Heart left ventricle (tissue), 16 donors: Measurements from ENCODE around the gene BMPR2. TPM values are rescaled to one million over a fixed set of nuclear protein-coding genes. Genes with fewer than 3 reads are reported as not detected.
A peak's percentile ranks its signal among the peaks of the same experiment; 100 is the strongest.
"Not testable (repeated sequence)": the region's sequence is repeated elsewhere in the genome, so short reads cannot be mapped to it uniquely, and the experiment has no call there.

Source experiments
- ATAC-seq, 4 donors: fragments of 200-7000 bp; cut with Tn5 transposase; one replicate each; pipeline ENCODE4 v1.9.1; 2020 to 2022; ENCODE audit warnings: moderate library complexity in 4 of 4, mild to moderate bottlenecking in 3 of 4, moderate number of reproducible peaks in 1 of 4
- DNase-seq, 5 donors: peaks; one replicate each; pipeline ENCODE4 v3.0.0-alpha.2; 2020
- H3K27ac ChIP-seq, 12 donors: fragments of 200-600 bp; sonication (generic) in 4 of 12; one replicate each; pipeline versions ENCODE4 v1.5.0 to v1.8.0; 2016 to 2022; ENCODE audit warnings: mild to moderate bottlenecking in 2 of 12
- H3K27me3 ChIP-seq, 9 donors: fragments of 200-600 bp; sonication (generic) in 2 of 9; one replicate each; pipeline versions ENCODE4 v1.5.1 to v1.8.0; 2016 to 2022; ENCODE audit warnings: mild to moderate bottlenecking in 3 of 9
- H3K36me3 ChIP-seq, 9 donors: fragments of 200-600 bp; sonication (generic) in 2 of 9; one replicate each; pipeline versions ENCODE4 v1.5.0 to v1.8.0; 2018 to 2022; ENCODE audit warnings: mild to moderate bottlenecking in 2 of 9
- H3K4me1 ChIP-seq, 12 donors: fragments of 200-600 bp; sonication (generic) in 4 of 12; one replicate each; pipeline versions ENCODE4 v1.5.0 to v1.8.0; 2016 to 2022; ENCODE audit warnings: mild to moderate bottlenecking in 3 of 12
- H3K4me3 ChIP-seq, 12 donors: fragments of 200-600 bp; sonication (generic) in 4 of 12; one replicate each; pipeline versions ENCODE4 v1.5.0 to v1.8.0; 2017 to 2022; ENCODE audit warnings: mild to moderate bottlenecking in 9 of 12, moderate library complexity in 4 of 12
- H3K9me3 ChIP-seq, 12 donors: fragments of 200-600 bp; sonication (generic) in 4 of 12; one replicate each; pipeline versions ENCODE4 v1.5.0 to v1.8.0; 2016 to 2022; ENCODE audit warnings: mild to moderate bottlenecking in 1 of 12
- POLR2A ChIP-seq, 2 donors: fragments of 450-650 bp; IDR thresholded peaks; one replicate each; pipeline ENCODE4 v1.6.1; 2017; ENCODE audit warnings: antibody characterized with exemption in 2 of 2, mild to moderate bottlenecking in 2 of 2, moderate library complexity in 2 of 2
- WGBS, 4 donors: extraction: QIAGEN DNeasy Blood & Tissue Kit in 2 of 4; methylation state at CpG; one replicate each; pipeline versions ENCODE4 v1.1.5 to v1.1.7; 2013 to 2018; 5-methylcytosine and 5-hydroxymethylcytosine counted together
- intact Hi-C, 10 donors: fragments of 100-400 bp; cut with DNase I; formaldehyde crosslinking; loops; one replicate each; pipeline versions ENCODE4 v1.11.1 to v1.14.2; 2022
- polyA plus RNA-seq, 2 donors: library from polyadenylated mRNA; stranded (reverse); fragments of 200-250 nt; gene quantifications; one replicate each; pipeline ENCODE4 v1.2.3, GENCODE V29; 2013
- total RNA-seq, 9 donors: library from RNA; depleted of rRNA in 2 of 9; stranded (reverse); fragments of >200 nt in 2 of 9; fragmentation: NEBNext Ultra II Directional in 3 of 9; extraction: Animal tissue kit (Norgen Biotek cat#: 25700) in 3 of 9; gene quantifications; one replicate each; pipeline versions ENCODE4 v1.1.0 to v1.2.4, GENCODE V29; 2016 to 2023
- TF ChIP-seq, protein P1 (sequence below), 12 donors: fragments of 200-600 bp; sonication (generic) in 4 of 12; IDR thresholded peaks; one replicate each; pipeline versions ENCODE4 v1.5.0 to v1.8.0; 2018 to 2022; ENCODE audit warnings: antibody characterized with exemption in 12 of 12, mild to moderate bottlenecking in 5 of 12
- donor health status: ischemic (EF 13 %, LVEDD 7.1; RV severe dilation, severe dysfunction).
- donor health status: healthy with polysubstance abuse.
- donor health status: DM: no; HTN: yes; CAD: no.
- donor health status: DM: no; HTN: no; CAD: no.
- donor health status: ischemic (EF 25% LVEDD 6.9; RV normal size, moderate dysfunction).
- donor health status: ischemic (EF 25% LVEDD 5.7; RV mildly dilated, moderate dysfunction).
- donor health status: healthy.
- donor health status: DM: yes; HTN: yes; CAD: no.
- donor health status: ischemic (EF 35%, LVEDD 5.7; RV mildly dilated, moderate dysfunction).
- donor health status: nonischemic (EF 11% LVEDD 7.7; RV severe dilation, severe dysfunction).
- donor health status: DM: yes; HTN: yes; CAD: no.
- donor health status: PGD.
- donor health status: ischemic (EF 29% LVEDD 5.4; RV normal size, mild dysfunction).
- donor health status: nonischemic (EF 23%, LVEDD 6.1; RV moderate dilation, normal function).

The BMPR2 gene
- total and polyA plus RNA-seq, 11 donors, result 9.0 to 81.9 (median 59.9) TPM

DNA sequence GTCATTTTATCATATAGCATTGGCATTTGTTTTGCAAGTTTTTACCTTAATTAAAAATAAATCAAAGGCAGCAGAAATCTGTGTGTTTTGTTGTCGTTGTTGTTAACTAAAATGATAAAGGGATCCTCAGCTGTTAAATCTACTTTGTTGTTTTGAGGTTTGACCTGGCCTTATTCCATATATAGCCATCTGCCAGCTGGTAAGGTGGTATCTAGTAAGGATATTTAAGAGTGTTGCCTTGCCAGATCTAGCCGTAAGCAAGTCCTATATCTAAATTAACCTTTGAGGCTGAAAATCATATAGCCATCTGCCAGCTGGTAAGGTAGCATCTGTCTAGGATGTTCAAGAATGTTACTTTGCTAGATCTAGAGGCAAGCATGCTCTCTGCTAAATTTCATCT is 56.6 kb downstream of the BMPR2 start:
- Histone ChIP-seq H3K9me3 (peaks cover 0 to 2% (median 0%) of the 10 kb centered on the region in 12 donors), H3K4me1 (peaks cover 0 to 56% (median 30%) of the 10 kb centered on the region in 12 donors), H3K36me3 (no peaks in the 10 kb centered on the region), H3K27ac (no peak overlapping the region), H3K27me3 (no peaks in the 10 kb centered on the region), H3K4me3 (no peak overlapping the region)
- DNase-seq (no peak), ATAC-seq (no peak)
- WGBS, 4 donors, result 57 to 70% (median 69%) methylated on average over 2 of the region's 2 CpGs
- TF ChIP-seq, protein P1, sequence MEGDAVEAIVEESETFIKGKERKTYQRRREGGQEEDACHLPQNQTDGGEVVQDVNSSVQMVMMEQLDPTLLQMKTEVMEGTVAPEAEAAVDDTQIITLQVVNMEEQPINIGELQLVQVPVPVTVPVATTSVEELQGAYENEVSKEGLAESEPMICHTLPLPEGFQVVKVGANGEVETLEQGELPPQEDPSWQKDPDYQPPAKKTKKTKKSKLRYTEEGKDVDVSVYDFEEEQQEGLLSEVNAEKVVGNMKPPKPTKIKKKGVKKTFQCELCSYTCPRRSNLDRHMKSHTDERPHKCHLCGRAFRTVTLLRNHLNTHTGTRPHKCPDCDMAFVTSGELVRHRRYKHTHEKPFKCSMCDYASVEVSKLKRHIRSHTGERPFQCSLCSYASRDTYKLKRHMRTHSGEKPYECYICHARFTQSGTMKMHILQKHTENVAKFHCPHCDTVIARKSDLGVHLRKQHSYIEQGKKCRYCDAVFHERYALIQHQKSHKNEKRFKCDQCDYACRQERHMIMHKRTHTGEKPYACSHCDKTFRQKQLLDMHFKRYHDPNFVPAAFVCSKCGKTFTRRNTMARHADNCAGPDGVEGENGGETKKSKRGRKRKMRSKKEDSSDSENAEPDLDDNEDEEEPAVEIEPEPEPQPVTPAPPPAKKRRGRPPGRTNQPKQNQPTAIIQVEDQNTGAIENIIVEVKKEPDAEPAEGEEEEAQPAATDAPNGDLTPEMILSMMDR (IDR thresholded peaks at IDR 0.05), result no peak
- no peak for TF ChIP-seq POLR2A (IDR thresholded peaks at IDR 0.05)
- intact Hi-C loops, result loop anchor here in 1 of 10 donors (10.0 kb wide), 1 partner anchor 48 kb away; no protein-coding TSS in a partner anchor

DNA sequence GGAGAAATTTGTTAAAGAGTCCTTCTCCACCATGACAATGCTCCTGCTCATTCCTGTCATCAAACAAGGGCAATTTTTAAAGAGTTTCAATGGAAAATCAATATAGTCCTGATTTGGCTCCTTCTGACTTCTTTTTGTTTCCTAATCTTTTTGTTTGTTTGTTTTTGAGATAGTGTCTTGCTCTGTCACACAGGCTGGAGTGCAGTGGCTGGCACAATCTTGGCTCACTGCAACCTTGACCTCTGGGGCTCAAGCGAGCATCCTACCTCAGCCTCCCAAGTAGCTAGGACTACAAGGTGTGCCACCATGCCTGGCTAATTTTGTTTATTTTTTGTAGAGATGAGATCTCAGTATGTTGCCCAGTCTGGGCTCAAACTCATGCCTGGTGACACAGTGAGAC is 58.3 kb downstream of the BMPR2 start:
- DNase-seq (no peak), ATAC-seq (no peak)
- H3K9me3 ChIP-seq, result peaks cover 0 to under 1% (median 0%) of the 10 kb centered on the region in 12 donors
- peaks cover 0 to 51% (median 24%) of the 10 kb centered on the region in 12 donors for H3K4me1 ChIP-seq
- 96 to 100% (median 100%) methylated on average over 1 of the region's 1 CpG for WGBS, 4 donors
- H3K36me3 ChIP-seq, result no peaks in the 10 kb centered on the region
- H3K4me3 ChIP-seq, result no peak overlapping the region
- H3K27ac ChIP-seq, result no peak overlapping the region
- no peak for TF ChIP-seq POLR2A (IDR thresholded peaks at IDR 0.05)
- TF ChIP-seq, protein P1 (IDR thresholded peaks at IDR 0.05), result no peak
- no peaks in the 10 kb centered on the region for H3K27me3 ChIP-seq
- intact Hi-C loops, result loop anchor here in 1 of 10 donors (10.0 kb wide), 1 partner anchor 50 kb away; no protein-coding TSS in a partner anchor

DNA sequence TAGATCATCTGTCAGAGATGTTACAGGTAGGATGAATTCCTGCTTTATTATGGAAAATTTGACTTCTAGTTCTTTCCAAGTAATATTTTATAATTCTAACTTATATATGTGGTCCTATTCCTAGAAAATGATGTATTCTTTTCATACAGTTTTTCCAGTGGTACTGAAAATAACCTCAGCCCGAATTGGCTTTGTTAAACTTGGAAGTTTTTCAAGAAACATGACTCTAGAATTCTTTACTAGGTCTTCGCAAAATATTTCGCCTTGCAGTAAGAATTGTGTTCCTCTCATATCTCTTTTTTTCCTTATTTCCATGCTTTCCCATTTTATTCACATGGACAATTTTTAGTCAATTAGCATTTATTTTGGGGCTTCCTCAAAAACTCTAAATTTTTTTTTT is 60.5 kb downstream of the BMPR2 start:
- peak overlapping the region in 1 of 12 donors; percentile 10 for H3K27ac ChIP-seq
- intact Hi-C loops, result loop anchor here in 1 of 10 donors (10.0 kb wide), 1 partner anchor 52 kb away; no protein-coding TSS in a partner anchor
- DNase-seq (no peak), ATAC-seq (no peak)
- H3K4me1 ChIP-seq, result peaks cover 0 to 50% (median 19%) of the 10 kb centered on the region in 12 donors
- H3K27me3 ChIP-seq, result no peaks in the 10 kb centered on the region
- H3K4me3 ChIP-seq, result no peak overlapping the region
- H3K36me3 ChIP-seq, result no peaks in the 10 kb centered on the region
- H3K9me3 ChIP-seq, result no peaks in the 10 kb centered on the region
- TF ChIP-seq, protein P1 (IDR thresholded peaks at IDR 0.05), result no peak
- no peak for TF ChIP-seq POLR2A (IDR thresholded peaks at IDR 0.05)
- 19 to 37% (median 25%) methylated on average over 3 of the region's 3 CpGs for WGBS, 4 donors

DNA sequence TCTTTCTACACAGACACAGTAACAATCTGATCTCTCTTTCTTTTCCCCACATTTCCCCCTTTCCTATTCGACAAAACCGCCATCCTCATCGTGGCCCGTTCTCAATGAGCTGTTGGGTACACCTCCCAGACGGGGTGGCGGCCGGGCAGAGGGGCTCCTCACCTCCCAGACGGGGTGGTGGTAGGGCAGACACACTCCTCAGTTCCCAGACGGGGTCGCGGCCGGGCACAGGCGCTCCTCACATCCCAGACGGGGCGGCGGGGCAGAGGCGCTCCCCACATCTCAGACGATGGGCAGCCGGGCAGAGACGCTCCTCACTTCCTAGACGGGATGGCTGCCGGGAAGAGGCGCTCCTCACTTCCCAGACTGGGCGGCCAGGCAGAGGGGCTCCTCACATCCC is 64.0 kb downstream of the BMPR2 start:
- not testable (repeated sequence) for H3K4me3 ChIP-seq, H3K27me3 ChIP-seq, H3K9me3 ChIP-seq, H3K27ac ChIP-seq, DNase-seq, ATAC-seq, H3K36me3 ChIP-seq
- WGBS, 4 donors, result 94 to 99% (median 96%) methylated on average over 22 to 24 of the region's 24 CpGs
- intact Hi-C loops, result loop anchor here in 1 of 10 donors (10.0 kb wide), 1 partner anchor 55 kb away; no protein-coding TSS in a partner anchor
- H3K4me1 ChIP-seq, result peaks cover 0 to 35% (median 18%) of the 10 kb centered on the region in 12 donors

DNA sequence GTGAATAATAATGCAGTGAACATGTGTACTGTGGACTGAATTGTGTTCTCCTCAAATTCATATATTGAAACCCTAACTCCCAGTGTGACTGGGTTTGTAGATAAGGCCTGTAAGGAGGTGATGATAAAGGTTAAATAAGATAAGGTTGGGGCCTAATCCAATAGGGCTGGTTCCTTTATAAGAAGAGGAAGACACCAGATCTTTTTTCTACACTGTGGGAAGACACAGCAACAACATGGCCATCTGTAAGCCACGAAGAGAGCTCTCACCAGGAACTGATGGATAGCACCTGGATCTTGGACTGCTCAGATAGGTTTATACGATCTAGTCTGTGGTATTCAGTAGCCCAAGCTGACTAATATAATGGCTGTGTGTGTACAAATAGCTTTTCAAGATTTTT is 66.8 kb downstream of the BMPR2 start:
- no peak for DNase-seq
- no peaks in the 10 kb centered on the region for H3K9me3 ChIP-seq
- no peak overlapping the region for H3K4me3 ChIP-seq
- no peak for ATAC-seq
- H3K4me1 ChIP-seq, result peaks cover 0 to 16% (median 8%) of the 10 kb centered on the region in 12 donors
- H3K27me3 ChIP-seq, result no peaks in the 10 kb centered on the region
- intact Hi-C loops, result loop anchor here in 1 of 10 donors (10.0 kb wide), 1 partner anchor 58 kb away; no protein-coding TSS in a partner anchor
- peaks cover 0 to 4% (median 0%) of the 10 kb centered on the region in 9 donors for H3K36me3 ChIP-seq
- H3K27ac ChIP-seq, result no peak overlapping the region
- no peak for TF ChIP-seq POLR2A (IDR thresholded peaks at IDR 0.05)
- TF ChIP-seq, protein P1 (IDR thresholded peaks at IDR 0.05), result no peak
- 53 to 63% (median 57%) methylated on average over 2 of the region's 2 CpGs for WGBS, 4 donors
